Neuronal stem cell (in vitro differentiated cells): Measurements from ENCODE around the gene PRUNE2.

ENCODE experiments used
- DNase-seq: peaks from one replicate; pipeline ENCODE4 v3.0.0-alpha.2; 2013; ENCODE audit warnings: low spot score
- H2AFZ ChIP-seq: one replicate; pipeline ENCODE4 v1.6.1; 2013; ENCODE audit warnings: mild to moderate bottlenecking, low read length, inconsistent platforms
- H2AK5ac ChIP-seq: 2 replicates; pipeline ENCODE4 v1.6.1; 2013; ENCODE audit warnings: low read depth, mild to moderate bottlenecking, inconsistent platforms, low read length, moderate library complexity, mixed read lengths
- H2BK120ac ChIP-seq: 2 replicates; pipeline ENCODE4 v1.6.1; 2013; ENCODE audit warnings: low read depth, mild to moderate bottlenecking, inconsistent platforms, low read length, moderate library complexity, mixed read lengths
- H2BK12ac ChIP-seq: one replicate; pipeline ENCODE4 v1.6.1; 2013; ENCODE audit warnings: low read length, inconsistent platforms
- H2BK15ac ChIP-seq: 2 replicates; pipeline ENCODE4 v1.6.1; 2013; ENCODE audit warnings: mild to moderate bottlenecking, low read length, inconsistent platforms, mixed read lengths
- H2BK5ac ChIP-seq: one replicate; pipeline ENCODE4 v1.6.1; 2013; ENCODE audit warnings: inconsistent platforms, mild to moderate bottlenecking, low read length, moderate library complexity
- H3K14ac ChIP-seq: one replicate; pipeline ENCODE4 v1.6.1; 2013; ENCODE audit warnings: low read length, inconsistent platforms
- H3K18ac ChIP-seq: 2 replicates; pipeline ENCODE4 v1.6.1; 2013; ENCODE audit warnings: low read length, inconsistent platforms
- H3K23ac ChIP-seq: 2 replicates; pipeline ENCODE4 v1.6.1; 2013; ENCODE audit warnings: low read depth, mild to moderate bottlenecking, mixed read lengths, low read length, inconsistent platforms; ENCODE audit not compliant: poor library complexity
- H3K27ac ChIP-seq: replicated peaks from 3 replicates; pipeline ENCODE4 v1.5.1; 2013; ENCODE audit warnings: low read length, inconsistent platforms
- H3K27me3 ChIP-seq, 3 experiments: 2 replicates each; pipeline ENCODE4 v1.6.1; 2013; ENCODE audit warnings: low read length in 3 of 3, mild to moderate bottlenecking in 2 of 3, inconsistent platforms in 1 of 3, low read depth in 1 of 3, mixed read lengths in 1 of 3, moderate library complexity in 1 of 3; ENCODE audit not compliant: control insufficient read depth in 3 of 3, insufficient read depth in 3 of 3
- H3K36me3 ChIP-seq, 2 donors: replicated peaks in 1 of 2; 2 replicates each; pipeline ENCODE4 v1.6.1; 2013; ENCODE audit warnings: low read length in 2 of 2; ENCODE audit not compliant: control insufficient read depth in 2 of 2, insufficient read depth in 2 of 2
- H3K4ac ChIP-seq: 2 replicates; pipeline ENCODE4 v1.6.1; 2013; ENCODE audit warnings: inconsistent platforms, mild to moderate bottlenecking, low read length, moderate library complexity
- H3K4me1 ChIP-seq, 2 donors: 1 replicate in 1 of 2; 2 replicates in 1 of 2; pipeline ENCODE4 v1.6.1; 2013; ENCODE audit warnings: low read length in 2 of 2, low read depth in 1 of 2; ENCODE audit not compliant: control insufficient read depth in 2 of 2, insufficient read depth in 1 of 2
- H3K4me2 ChIP-seq: one replicate; pipeline ENCODE4 v1.6.1; 2013; ENCODE audit warnings: mild to moderate bottlenecking, low read length, inconsistent platforms; ENCODE audit not compliant: insufficient read depth, poor library complexity, severe bottlenecking
- H3K4me3 ChIP-seq, 2 donors: 2 replicates each; pipeline ENCODE4 v1.5.1; 2013; ENCODE audit warnings: low read length in 2 of 2, mild to moderate bottlenecking in 2 of 2, inconsistent platforms in 1 of 2, moderate library complexity in 1 of 2
- H3K79me1 ChIP-seq: one replicate; pipeline ENCODE4 v1.6.1; 2013; ENCODE audit warnings: low read depth, mild to moderate bottlenecking, inconsistent platforms, low read length, moderate library complexity
- H3K9ac ChIP-seq: one replicate; pipeline ENCODE4 v1.6.1; 2013; ENCODE audit warnings: mild to moderate bottlenecking, low read depth, low read length, inconsistent platforms; ENCODE audit not compliant: poor library complexity
- H3K9me3 ChIP-seq, 2 donors: replicated peaks in 1 of 2; 2 replicates each; pipeline versions ENCODE3 to v1.6.1; 2013; ENCODE audit warnings: low read length in 2 of 2, mild to moderate bottlenecking in 2 of 2, inconsistent platforms in 1 of 2, low read depth in 1 of 2, mixed read lengths in 1 of 2, moderate library complexity in 1 of 2; ENCODE audit not compliant: control insufficient read depth in 2 of 2, insufficient read depth in 1 of 2
- H4K8ac ChIP-seq: one replicate; pipeline ENCODE4 v1.6.1; 2013; ENCODE audit warnings: low read depth, mild to moderate bottlenecking, inconsistent platforms, low read length, moderate library complexity
- H4K91ac ChIP-seq: one replicate; pipeline ENCODE4 v1.6.1; 2013; ENCODE audit warnings: low read length, low read depth, mild to moderate bottlenecking, inconsistent platforms; ENCODE audit not compliant: poor library complexity
- whole genome bisulfite sequencing, 2 donors: extraction: QIAGEN DNeasy Blood & Tissue Kit; methylation state at CpG; one replicate each; pipeline ENCODE4 v1.1.7; 2013; ENCODE audit warnings: missing lambda C conversion rate in 2 of 2, mixed read lengths in 1 of 2; ENCODE audit not compliant: insufficient read length in 2 of 2, insufficient replicate concordance in 1 of 2; ENCODE audit errors: extremely low coverage in 2 of 2; 5-methylcytosine and 5-hydroxymethylcytosine counted together

The PRUNE2 gene

DNA sequence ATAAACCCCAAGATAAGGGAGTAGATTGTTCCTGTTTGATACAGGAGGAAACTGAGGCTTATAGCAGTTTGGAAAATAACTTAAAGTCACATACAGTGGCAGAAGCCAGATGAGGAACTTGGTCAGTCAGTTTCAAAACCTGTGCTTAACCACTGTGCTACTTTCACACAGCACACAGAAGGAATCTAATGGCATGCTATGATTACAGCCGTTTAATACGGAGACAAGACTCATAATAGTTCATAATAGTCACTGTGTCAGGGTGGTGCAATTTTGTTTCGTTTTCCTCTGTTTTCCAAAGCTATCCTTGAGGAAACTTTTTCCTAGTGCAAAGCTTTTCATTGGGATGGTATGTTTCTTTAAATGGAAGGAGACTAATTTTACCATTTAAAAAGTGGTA is 334.6 kb downstream of the PRUNE2 start:
- Histone ChIP-seq H3K4ac (no peak overlapping the region), H2BK15ac (no peak overlapping the region), H3K4me3 (no peak overlapping the region), H3K79me1 (no peaks in the 10 kb centered on the region), H3K27ac (no peak overlapping the region), H3K9me3 (peaks cover 2 to 4% of the 10 kb centered on the region in 2 donors), H3K36me3 (no peaks in the 10 kb centered on the region), H2BK5ac (no peak overlapping the region), H3K23ac (no peak overlapping the region), H2BK120ac (no peak overlapping the region), H2AFZ (no peak overlapping the region), H3K4me1 (no peaks in the 10 kb centered on the region), H4K8ac (no peak overlapping the region), H3K14ac (no peak overlapping the region), H2AK5ac (no peak overlapping the region), H2BK12ac (no peak overlapping the region), H3K4me2 (no peak overlapping the region), H3K9ac (no peak overlapping the region), H3K18ac (no peak overlapping the region), H3K27me3 (no peaks in the 10 kb centered on the region), H4K91ac (no peak overlapping the region)
- WGBS, 2 donors: no CpG with 5 or more reads among the region's 3 CpGs
- no peak for DNase-seq

DNA sequence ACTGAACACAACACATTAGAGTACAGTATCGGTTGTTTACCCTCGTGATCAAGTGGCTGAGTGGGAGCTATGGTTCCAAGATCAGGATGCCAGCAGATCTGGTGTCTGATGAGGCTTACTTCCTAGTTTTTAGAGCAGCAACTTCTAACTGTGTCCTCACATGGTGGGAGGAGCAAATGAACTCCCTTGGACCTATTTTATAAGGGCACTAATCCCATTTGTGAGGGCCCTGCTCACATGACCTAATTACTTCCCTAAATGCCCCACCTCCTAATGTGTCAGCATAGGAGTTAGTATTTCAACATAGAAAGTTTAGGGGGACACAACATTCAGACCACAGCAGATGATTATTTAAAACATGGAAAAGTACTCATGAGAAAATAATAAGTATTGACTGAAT is 335.1 kb downstream of the PRUNE2 start:
- Histone ChIP-seq H3K36me3 (no peaks in the 10 kb centered on the region), H3K27me3 (no peaks in the 10 kb centered on the region), H2BK12ac (no peak overlapping the region), H2AK5ac (no peak overlapping the region), H3K23ac (no peak overlapping the region), H2AFZ (no peak overlapping the region), H3K27ac (no peak overlapping the region), H3K79me1 (no peaks in the 10 kb centered on the region), H3K4me3 (no peak overlapping the region), H2BK120ac (no peak overlapping the region), H4K8ac (no peak overlapping the region), H3K4me2 (no peak overlapping the region), H2BK15ac (no peak overlapping the region), H2BK5ac (no peak overlapping the region), H3K9me3 (peaks cover 2 to 4% of the 10 kb centered on the region in 2 donors), H3K9ac (no peak overlapping the region), H4K91ac (no peak overlapping the region), H3K4me1 (no peaks in the 10 kb centered on the region), H3K14ac (no peak overlapping the region), H3K18ac (no peak overlapping the region), H3K4ac (no peak overlapping the region)
- DNase-seq: no peak
- WGBS, 2 donors: no CpG with 5 or more reads among the region's 2 CpGs

DNA sequence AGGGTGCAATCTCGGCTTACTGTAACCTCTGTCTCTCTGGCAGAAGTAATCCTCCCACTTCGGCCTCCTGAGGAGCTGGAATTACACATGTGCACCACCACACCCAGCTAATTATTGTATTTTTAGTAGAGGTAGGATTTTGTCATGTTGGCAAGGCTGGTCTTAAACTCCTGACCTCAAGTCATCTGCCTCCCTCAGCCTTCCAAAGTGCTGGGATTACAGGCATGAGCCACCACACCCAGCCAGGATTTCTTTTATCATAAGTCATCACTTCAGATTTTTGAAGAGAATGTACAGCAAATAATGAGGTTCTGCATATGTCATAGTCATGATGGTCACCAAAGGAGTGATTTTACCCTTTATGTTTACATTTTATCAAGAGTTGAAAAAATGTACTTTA is 338.8 kb downstream of the PRUNE2 start:
- H4K91ac ChIP-seq: no peak overlapping the region
- no peak overlapping the region for H4K8ac ChIP-seq
- H3K4ac ChIP-seq: no peak overlapping the region
- H3K36me3 ChIP-seq: no peaks in the 10 kb centered on the region
- H3K14ac ChIP-seq: no peak overlapping the region
- no peak overlapping the region for H3K27ac ChIP-seq
- H3K18ac ChIP-seq: no peak overlapping the region
- no peak overlapping the region for H2AK5ac ChIP-seq
- H3K4me2 ChIP-seq: no peak overlapping the region
- no peak overlapping the region for H3K4me3 ChIP-seq
- H3K23ac ChIP-seq: no peak overlapping the region
- no peaks in the 10 kb centered on the region for H3K79me1 ChIP-seq
- H2BK12ac ChIP-seq: no peak overlapping the region
- H3K4me1 ChIP-seq: no peaks in the 10 kb centered on the region
- H3K9me3 ChIP-seq: peaks cover 2 to 4% of the 10 kb centered on the region in 2 donors
- no peak overlapping the region for H2BK120ac ChIP-seq
- no peak overlapping the region for H3K9ac ChIP-seq
- no peak overlapping the region for H2BK5ac ChIP-seq
- no peak overlapping the region for H2BK15ac ChIP-seq
- no CpG with 5 or more reads among the region's 2 CpGs for WGBS, 2 donors
- no peak overlapping the region for H2AFZ ChIP-seq
- no peaks in the 10 kb centered on the region for H3K27me3 ChIP-seq
- DNase-seq: no peak

DNA sequence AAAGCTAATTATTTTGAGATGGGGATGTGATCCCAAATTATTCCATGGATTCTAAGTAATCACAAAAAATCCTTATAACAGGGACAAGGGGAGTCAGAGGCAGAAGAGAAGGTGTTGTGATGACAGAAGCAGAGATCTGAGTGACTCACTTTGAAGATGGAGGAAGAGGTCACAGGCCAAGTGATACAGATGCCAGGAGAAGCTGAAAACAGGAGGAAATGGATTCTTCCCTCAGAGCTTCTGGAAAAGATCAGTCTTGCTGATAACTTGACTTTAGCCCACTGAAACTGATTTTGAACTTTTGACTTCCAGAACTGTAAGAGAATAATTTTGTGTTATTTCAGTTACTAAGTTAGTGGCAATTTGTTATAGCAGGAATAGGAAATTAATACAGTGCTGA is 341.6 kb downstream of the PRUNE2 start:
- Histone ChIP-seq H3K14ac (no peak overlapping the region), H2AK5ac (no peak overlapping the region), H3K9ac (no peak overlapping the region), H3K36me3 (no peaks in the 10 kb centered on the region), H2AFZ (no peak overlapping the region), H4K91ac (no peak overlapping the region), H2BK120ac (no peak overlapping the region), H2BK12ac (no peak overlapping the region), H3K23ac (no peak overlapping the region), H3K18ac (no peak overlapping the region), H3K4me3 (no peak overlapping the region), H3K4me2 (no peak overlapping the region), H3K27me3 (peaks cover 0 to 2% (median 0%) of the 10 kb centered on the region in 3 experiments), H3K79me1 (no peaks in the 10 kb centered on the region), H4K8ac (no peak overlapping the region), H3K27ac (no peak overlapping the region), H2BK15ac (no peak overlapping the region), H3K4ac (no peak overlapping the region), H3K4me1 (peaks cover 0 to 2% of the 10 kb centered on the region in 2 donors), H3K9me3 (no peaks in the 10 kb centered on the region), H2BK5ac (no peak overlapping the region)
- no peak for DNase-seq
